T-cell (primary cell): Measurements from ENCODE around the gene KRTAP9-6. TPM values are rescaled to one million over a fixed set of nuclear protein-coding genes. Genes with fewer than 3 reads are reported as not detected.
"Not testable (repeated sequence)": the region's sequence is repeated elsewhere in the genome, so short reads cannot be mapped to it uniquely, and the experiment has no call there.

Experiments
- ATAC-seq, 4 experiments: fragments of 200-7000 bp in 3 of 4; fragments of 150-1000 bp in 1 of 4; cut with Tn5 transposase; replicated peaks in 1 of 4; 1 replicate in 3 of 4; 2 replicates in 1 of 4; pipeline ENCODE4 v1.10.0; 2021; ENCODE audit warnings: moderate library complexity in 3 of 4, mild to moderate bottlenecking in 2 of 4, moderate number of reproducible peaks in 1 of 4
- CTCF ChIA-PET, 2 donors: fragments of 300-600 bp; sonication (Branson Sonifier 250); formaldehyde crosslinking; loops; one replicate each; lab custom pipeline; 2022; ENCODE audit warnings: antibody characterized with exemption in 2 of 2; lab: Charles Lee
- POLR2A ChIA-PET, 2 donors: fragments of 300-600 bp; sonication (Branson Sonifier 250); formaldehyde crosslinking; loops; one replicate each; lab custom pipeline; 2022; ENCODE audit warnings: antibody characterized with exemption in 2 of 2; lab: Charles Lee
- DNase-seq, 35 experiments: peaks; one replicate each; pipeline versions ENCODE4 v3.0.0 to v3.0.0-alpha.2; 2013 to 2023
- H3K27ac ChIP-seq: one replicate; pipeline ENCODE4 v1.5.1; 2013; ENCODE audit warnings: low read length
- H3K27me3 ChIP-seq, 2 experiments: replicated peaks in 1 of 2; 1 replicate in 1 of 2; 2 replicates in 1 of 2; pipeline versions ENCODE4 v1.6.1 to v1.7.0; 2013; ENCODE audit warnings: low read length in 1 of 2, mixed read lengths in 1 of 2; ENCODE audit not compliant: control insufficient read depth in 2 of 2, insufficient read depth in 2 of 2; ENCODE audit errors: extremely low read depth in 1 of 2
- H3K36me3 ChIP-seq, 2 donors: 1 replicate in 1 of 2; 2 replicates in 1 of 2; pipeline versions ENCODE4 v1.6.1 to v1.7.0; 2013; ENCODE audit warnings: low read length in 1 of 2; ENCODE audit not compliant: control insufficient read depth in 2 of 2, insufficient read depth in 1 of 2; ENCODE audit errors: extremely low read depth in 1 of 2
- H3K4me1 ChIP-seq, 2 experiments: 1 replicate in 1 of 2; 2 replicates in 1 of 2; pipeline versions ENCODE4 v1.6.1 to v1.7.0; 2013; ENCODE audit warnings: low read length in 2 of 2, mixed read lengths in 1 of 2; ENCODE audit not compliant: insufficient read depth in 2 of 2, control insufficient read depth in 1 of 2; ENCODE audit errors: extremely low read depth in 1 of 2
- H3K4me3 ChIP-seq, 2 donors: 1 replicate in 1 of 2; 2 replicates in 1 of 2; pipeline versions ENCODE4 v1.5.1 to v1.7.0; 2013; ENCODE audit warnings: mild to moderate bottlenecking in 2 of 2, low read length in 1 of 2, moderate library complexity in 1 of 2; ENCODE audit not compliant: control insufficient read depth in 1 of 2; ENCODE audit errors: extremely low read depth in 1 of 2
- H3K9me3 ChIP-seq: 2 replicates; pipeline ENCODE4 v1.7.0; 2013
- H3K27ac Mint-ChIP-seq, 2 donors: one replicate each; pipeline ENCODE4 v1.8.0; 2020 to 2021; ENCODE audit warnings: mild to moderate bottlenecking in 2 of 2, mixed read lengths in 2 of 2
- H3K27me3 Mint-ChIP-seq, 2 donors: one replicate each; pipeline ENCODE4 v1.8.0; 2021 to 2022; ENCODE audit warnings: mixed read lengths in 2 of 2
- H3K36me3 Mint-ChIP-seq: one replicate; pipeline ENCODE4 v1.8.0; 2021; ENCODE audit warnings: mixed read lengths
- H3K4me1 Mint-ChIP-seq, 3 donors: one replicate each; pipeline ENCODE4 v1.8.0; 2020 to 2022; ENCODE audit warnings: mixed read lengths in 3 of 3, mild to moderate bottlenecking in 1 of 3
- H3K4me3 Mint-ChIP-seq, 3 donors: one replicate each; pipeline ENCODE4 v1.8.0; 2020 to 2022; ENCODE audit warnings: mild to moderate bottlenecking in 3 of 3, mixed read lengths in 3 of 3, moderate library complexity in 3 of 3
- H3K9me3 Mint-ChIP-seq, 3 donors: one replicate each; pipeline ENCODE4 v1.8.0; 2020 to 2022; ENCODE audit warnings: mixed read lengths in 3 of 3
- WGBS: methylation state at CpG from one replicate; pipeline ENCODE4 v1.1.5; 2013; ENCODE audit warnings: missing lambda C conversion rate; ENCODE audit not compliant: insufficient coverage; 5-methylcytosine and 5-hydroxymethylcytosine counted together
- total RNA-seq, 35 experiments: library from RNA in 6 of 35; stranded (reverse) in 6 of 35; fragments of 120-200 nt in 1 of 35; gene quantifications; one replicate each; pipeline versions ENCODE4 v1.2.1 to v1.2.4 and lab custom pipeline; 2013 to 2026

KRTAP9-6 gene
- total RNA-seq, 5 donors from 2014 or later (not counting 1 experiment from before 2014, with no cell fraction given): not detected

- Mint-ChIP-seq H3K4me1 (peaks cover 0 to 26% (median 3%) of the 10 kb centered on the region in 3 donors), H3K27me3 (peaks cover 24 to 27% of the 10 kb centered on the region in 2 donors), H3K4me3 (no peak overlapping the region), H3K27ac (no peak overlapping the region), H3K9me3 (no peaks in the 10 kb centered on the region), H3K36me3 (no peaks in the 10 kb centered on the region)
- H3K4me3 ChIP-seq: no peak overlapping the region
- H3K9me3 ChIP-seq: no peaks in the 10 kb centered on the region
- no peaks in the 10 kb centered on the region for H3K4me1 ChIP-seq
- CTCF ChIA-PET: no interaction called here
- peaks cover 0 to 2% of the 10 kb centered on the region in 2 experiments for H3K27me3 ChIP-seq
- WGBS: 93% methylated on average over 6 of the region's 6 CpGs
- no peak overlapping the region for H3K27ac ChIP-seq
- no peak for DNase-seq
- POLR2A ChIA-PET: no interaction called here
- ATAC-seq: no peak
- no peaks in the 10 kb centered on the region for H3K36me3 ChIP-seq
These were observed 33.4 kb upstream of the KRTAP9-6 start for GRCh38 chr17:41231731-41232130.

- H3K9me3 Mint-ChIP-seq, H3K4me3 ChIP-seq, CTCF ChIA-PET, POLR2A ChIA-PET, H3K36me3 ChIP-seq, H3K27ac Mint-ChIP-seq, ATAC-seq, H3K4me3 Mint-ChIP-seq, H3K27me3 ChIP-seq, H3K9me3 ChIP-seq, H3K36me3 Mint-ChIP-seq, H3K27ac ChIP-seq, H3K4me1 ChIP-seq, DNase-seq: not testable (repeated sequence)
- peaks cover 24 to 27% of the 10 kb centered on the region in 2 donors for H3K27me3 Mint-ChIP-seq
- 100% methylated on average over 1 of the region's 1 CpG for WGBS
- H3K4me1 Mint-ChIP-seq: peaks cover 0 to 26% (median 3%) of the 10 kb centered on the region in 3 donors
These were observed 32.6 kb upstream of the KRTAP9-6 start, which contains the start of gene KRTAP9-3 for GRCh38 chr17:41232399-41233105. TSS of gene KRTAP9-3 (plus strand) at chr17:41232449. CDS start at chr17:41232502, 53 bp downstream.

GRCh38 chr17:41237116-41237515 lies 28.1 kb upstream of the KRTAP9-6 start:
- H3K27ac Mint-ChIP-seq, DNase-seq, POLR2A ChIA-PET, H3K9me3 ChIP-seq, H3K4me1 ChIP-seq, ATAC-seq, H3K4me3 ChIP-seq, H3K27ac ChIP-seq, CTCF ChIA-PET, H3K9me3 Mint-ChIP-seq, H3K36me3 Mint-ChIP-seq, H3K4me3 Mint-ChIP-seq, H3K27me3 ChIP-seq, H3K36me3 ChIP-seq: not testable (repeated sequence)
- 68% methylated on average over 2 of the region's 4 CpGs for WGBS
- H3K27me3 Mint-ChIP-seq: peaks cover 30% of the 10 kb centered on the region in 2 donors
- H3K4me1 Mint-ChIP-seq: peaks cover 0 to 17% (median 0%) of the 10 kb centered on the region in 3 donors

- H3K27ac ChIP-seq, ATAC-seq, H3K36me3 ChIP-seq, H3K4me3 Mint-ChIP-seq, CTCF ChIA-PET, H3K27me3 ChIP-seq, POLR2A ChIA-PET, H3K27ac Mint-ChIP-seq, H3K4me3 ChIP-seq, H3K4me1 ChIP-seq, DNase-seq, H3K9me3 Mint-ChIP-seq, H3K9me3 ChIP-seq, H3K36me3 Mint-ChIP-seq: not testable (repeated sequence)
- WGBS: 70% methylated on average over 2 of the region's 3 CpGs
- H3K4me1 Mint-ChIP-seq: peaks cover 0 to 15% (median 0%) of the 10 kb centered on the region in 3 donors
- H3K27me3 Mint-ChIP-seq: peaks cover 27 to 28% of the 10 kb centered on the region in 2 donors
These were observed 27.2 kb upstream of the KRTAP9-6 start, which contains the start of gene KRTAP9-8 for GRCh38 chr17:41237949-41238437. TSS of gene KRTAP9-8 (plus strand) at chr17:41237999. CDS start at chr17:41238052, 53 bp downstream.

GRCh38 chr17:41246995-41247787 lies 18.0 kb upstream of the KRTAP9-6 start:
- ATAC-seq, H3K27me3 ChIP-seq, DNase-seq, H3K36me3 Mint-ChIP-seq, H3K36me3 ChIP-seq, H3K27ac Mint-ChIP-seq, H3K4me1 ChIP-seq, H3K9me3 Mint-ChIP-seq, H3K9me3 ChIP-seq, H3K27ac ChIP-seq, H3K4me3 Mint-ChIP-seq, H3K4me3 ChIP-seq, POLR2A ChIA-PET, H3K27me3 Mint-ChIP-seq: not testable (repeated sequence)
- H3K4me1 Mint-ChIP-seq: peaks cover 0 to 12% (median 0%) of the 10 kb centered on the region in 3 donors
- 95% methylated on average over 1 of the region's 2 CpGs for WGBS
- CTCF ChIA-PET: interaction anchor here in 1 of 2 donors (0.6 kb wide), 1 partner anchor 75 kb away, joined by 5 read pairs; no protein-coding TSS in a partner anchor

GRCh38 chr17:41249637-41250240 lies 15.4 kb upstream of the KRTAP9-6 start, which contains the start of gene KRTAP9-4:
TSS of gene KRTAP9-4 (plus strand) at chr17:41249687. CDS start at chr17:41249721, 34 bp downstream.
- ATAC-seq, DNase-seq, H3K36me3 ChIP-seq, H3K4me3 Mint-ChIP-seq, H3K9me3 Mint-ChIP-seq, H3K9me3 ChIP-seq, H3K4me3 ChIP-seq, CTCF ChIA-PET, H3K27me3 ChIP-seq, H3K27ac ChIP-seq, H3K36me3 Mint-ChIP-seq, POLR2A ChIA-PET, H3K27ac Mint-ChIP-seq, H3K4me1 ChIP-seq: not testable (repeated sequence)
- WGBS: 57% methylated on average over 1 of the region's 2 CpGs
- Mint-ChIP-seq H3K27me3 (peaks cover 8 to 10% of the 10 kb centered on the region in 2 donors), H3K4me1 (peaks cover 0 to 12% (median 0%) of the 10 kb centered on the region in 3 donors)
